HepG2 (cell line): ENCODE measurements around the gene MTHFD1L. TPM values are rescaled to one million over a fixed set of nuclear protein-coding genes. Genes with fewer than 3 reads are reported as not detected.

Experiments used
- ATAC-seq: fragments of 200-7000 bp; cut with Tn5 transposase; 3 replicates; pipeline ENCODE4 v1.9.1; 2020; ENCODE audit warnings: mild to moderate bottlenecking, moderate library complexity
- BruUV-seq: library from RNA; stranded (reverse); fragments of 400-500 nt; replicated peaks from 2 replicates; lab custom pipeline; 2021; lab: Mats Ljungman, UMichigan
- CTCF ChIA-PET: fragments of 300-600 bp; formaldehyde crosslinking; extraction: SDS; loops from one replicate; lab custom pipeline; 2021; ENCODE audit warnings: low total read pairs, inconsistent platforms, low intra/inter-chr PET ratio; lab: Yijun Ruan, JAX
- POLR2A ChIA-PET: fragments of 350-600 bp; sonication (Branson Sonifier 250); formaldehyde crosslinking; loops from one replicate; lab custom pipeline; 2020; ENCODE audit warnings: antibody characterized with exemption, inconsistent platforms; lab: Yijun Ruan, JAX
- DNase-seq: peaks from one replicate; pipeline ENCODE4 v3.0.0-alpha.2; 2015; ENCODE audit warnings: low spot score
- FAIRE-seq: peaks from 3 replicates; lab custom pipeline; 2011; peaks lifted over from hg19 to GRCh38; lab: Jason Lieb, UNC
- H2AFZ ChIP-seq: one replicate; pipeline ENCODE4 v1.6.1; 2011; ENCODE audit warnings: low read length, inconsistent platforms
- H3K27ac ChIP-seq: fragments of 300-600 bp; 3 replicates; pipeline ENCODE4 v1.8.0; 2011; ENCODE audit warnings: mixed run types, mild to moderate bottlenecking, mixed read lengths, low read length, inconsistent platforms; ENCODE audit not compliant: insufficient read depth; ENCODE audit errors: extremely low read length
- H3K27me3 ChIP-seq, 2 experiments: fragments of 200-600 bp in 1 of 2; 2 replicates in 1 of 2; 3 replicates in 1 of 2; pipeline versions ENCODE4 v1.6.0 to v1.8.0; 2011; ENCODE audit warnings: low read length in 2 of 2, mild to moderate bottlenecking in 2 of 2, moderate library complexity in 2 of 2, inconsistent platforms in 1 of 2; ENCODE audit not compliant: insufficient read depth in 2 of 2, control insufficient read depth in 1 of 2
- H3K36me3 ChIP-seq, 2 experiments: fragments of 200-600 bp in 1 of 2; replicated peaks in 1 of 2; 2 replicates in 1 of 2; 3 replicates in 1 of 2; pipeline versions ENCODE4 v1.5.1 to v1.8.0; 2011; ENCODE audit warnings: low read length in 2 of 2, inconsistent platforms in 1 of 2; ENCODE audit not compliant: insufficient read depth in 2 of 2, control insufficient read depth in 1 of 2
- H3K4me1 ChIP-seq: 2 replicates; pipeline ENCODE4 v1.5.1; 2012; ENCODE audit warnings: low read length, inconsistent platforms; ENCODE audit not compliant: insufficient read depth
- H3K4me2 ChIP-seq: 2 replicates; pipeline ENCODE4 v1.6.0; 2011; ENCODE audit warnings: low read depth, low read length, inconsistent platforms
- H3K4me3 ChIP-seq, 3 experiments: fragments of 200-600 bp in 1 of 3; sonication (generic), shearing (Covaris generic) in 1 of 3; replicated peaks in 1 of 3; 2 replicates each; pipeline ENCODE4 v1.5.1; 2011 to 2016; ENCODE audit warnings: low read length in 3 of 3, inconsistent platforms in 2 of 3, low read depth in 2 of 3, mild to moderate bottlenecking in 2 of 3, control low read depth in 1 of 3, mixed read lengths in 1 of 3; ENCODE audit not compliant: insufficient read depth in 1 of 3
- H3K79me2 ChIP-seq: one replicate; pipeline ENCODE4 v1.6.1; 2011; ENCODE audit warnings: low read length, inconsistent platforms; ENCODE audit not compliant: insufficient read depth
- H3K9ac ChIP-seq: 2 replicates; pipeline ENCODE4 v1.6.0; 2011; ENCODE audit warnings: mild to moderate bottlenecking, low read depth, low read length, inconsistent platforms; ENCODE audit not compliant: insufficient read depth
- H3K9me3 ChIP-seq: 2 replicates; pipeline ENCODE4 v1.5.1; 2012; ENCODE audit warnings: mild to moderate bottlenecking, low read length
- H4K20me1 ChIP-seq: 2 replicates; pipeline ENCODE4 v1.6.0; 2011; ENCODE audit warnings: inconsistent platforms, mild to moderate bottlenecking, low read length, moderate library complexity; ENCODE audit not compliant: insufficient read depth
- ZBTB8A ChIP-seq: sonication (generic); formaldehyde crosslinking; IDR thresholded peaks from 2 replicates; pipeline ENCODE4 v1.4.0; 2020; ENCODE audit warnings: mild to moderate bottlenecking, low read depth, missing genetic modification reagents, borderline replicate concordance
- ZNF451 ChIP-seq: sonication (generic); formaldehyde crosslinking; IDR thresholded peaks from 2 replicates; pipeline ENCODE4 v1.5.0; 2020; ENCODE audit warnings: mild to moderate bottlenecking, missing genetic modification reagents
- ZNF883 ChIP-seq: sonication (generic); formaldehyde crosslinking; IDR thresholded peaks from 2 replicates; pipeline ENCODE4 v1.5.1; 2020; ENCODE audit warnings: mild to moderate bottlenecking, missing genetic modification reagents; ENCODE audit errors: not compliant biosample characterization
- WGBS: methylation state at CpG from one replicate; pipeline ENCODE4 v1.1.6; 2017; ENCODE audit warnings: low lambda C conversion rate; 5-methylcytosine and 5-hydroxymethylcytosine counted together
- in situ Hi-C: cut with HindIII; loops from 2 replicates; pipeline ENCODE4 v1.10.0; 2017; ENCODE audit warnings: low pct_unique_long_range_greater_than_20kb; ENCODE audit not compliant: extremely low pct_ligation_motif_present
- intact Hi-C: fragments of 100-400 bp; cut with micrococcal nuclease; formaldehyde crosslinking; loops from one replicate; pipeline ENCODE4 v1.10.0; 2022; ENCODE audit not compliant: unreplicated experiment
- polyA plus RNA-seq, 8 experiments: library from polyadenylated mRNA; depleted of rRNA in 3 of 8; stranded (reverse) in 7 of 8; unstranded in 1 of 8; fragments of >200 nt; fragmentation: Illumina TruSeq in 4 of 8; extraction: Trizol in 4 of 8; gene quantifications; 2 replicates each; pipeline versions ENCODE4 v1.2.1 to v1.2.3, GENCODE V29; 2011 to 2016; ENCODE audit warnings: low read depth in 4 of 8, missing spikeins in 1 of 8, mixed read lengths in 1 of 8; ENCODE audit not compliant: insufficient read depth in 1 of 8
- total RNA-seq, 5 experiments: library from RNA; depleted of rRNA; stranded (reverse); fragments of >200 nt; fragmentation: Illumina TruSeq; extraction: Trizol; gene quantifications; 2 replicates each; pipeline ENCODE4 v1.2.3, GENCODE V29; 2016; ENCODE audit warnings: low read depth in 1 of 5
- TF ChIP-seq, protein P1 (sequence below): sonication (generic); formaldehyde crosslinking; IDR thresholded peaks from 2 replicates; pipeline ENCODE4 v1.4.0; 2020; ENCODE audit warnings: missing genetic modification reagents, borderline replicate concordance

Gene MTHFD1L
- total and polyA plus RNA-seq, 2 of the 13 experiments (the other 11 are each of a cell fraction or from before 2014, with no cell fraction given): 24.0 to 39.6 TPM

DNA sequence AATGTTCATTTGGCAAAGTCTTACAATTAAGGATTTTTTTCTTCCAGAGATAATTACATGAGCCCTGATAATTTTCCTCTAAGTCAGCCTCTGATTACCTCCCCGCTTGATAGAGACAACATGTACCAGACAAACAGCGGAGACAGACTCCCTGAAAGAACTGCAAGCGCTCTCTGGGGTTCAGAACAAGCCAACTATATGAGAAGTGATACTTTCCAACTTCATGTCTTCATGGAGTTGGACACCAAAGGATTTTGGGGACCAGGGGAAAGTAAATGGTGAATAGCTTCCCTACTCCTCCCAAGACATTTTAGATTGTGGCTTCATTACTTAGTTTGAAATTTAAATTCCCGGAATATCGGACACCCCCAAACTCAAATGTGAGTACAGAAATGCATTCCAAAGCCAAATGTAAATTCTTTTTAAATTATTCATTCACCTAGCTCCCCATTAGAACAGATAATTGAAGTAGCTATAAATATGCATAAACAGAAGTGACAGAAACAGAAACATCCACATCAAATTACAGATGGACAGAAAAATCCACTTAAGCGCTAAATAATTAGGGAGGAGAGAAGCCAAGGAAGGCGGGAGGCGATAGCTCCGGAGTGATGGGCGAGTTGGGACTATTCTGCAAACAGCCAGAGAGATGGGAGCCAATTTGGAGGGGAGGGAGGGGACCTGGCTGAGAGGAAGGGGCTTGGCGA lies 244.5 kb downstream of the MTHFD1L start:
- no peaks in the 10 kb centered on the region for H3K79me2 ChIP-seq
- no peaks in the 10 kb centered on the region for H3K27me3 ChIP-seq
- ChIA-PET CTCF (no interaction called here), POLR2A (no interaction called here)
- intact Hi-C loops: no loop called here
- in situ Hi-C loops: no loop called here
- H3K4me3 ChIP-seq: no peak overlapping the region
- H3K4me2 ChIP-seq: no peak overlapping the region
- H3K9me3 ChIP-seq: no peaks in the 10 kb centered on the region
- BruUV-seq: no TSS peak
- FAIRE-seq (no peak), DNase-seq (no peak), ATAC-seq (no peak)
- no peak overlapping the region for H3K9ac ChIP-seq
- 96% methylated on average over 11 of the region's 11 CpGs for WGBS
- H3K27ac ChIP-seq: no peak overlapping the region
- TF ChIP-seq ZBTB8A: no peak
- TF ChIP-seq ZNF883 (CRISPR knock-in tag): no peak
- TF ChIP-seq, protein P1, sequence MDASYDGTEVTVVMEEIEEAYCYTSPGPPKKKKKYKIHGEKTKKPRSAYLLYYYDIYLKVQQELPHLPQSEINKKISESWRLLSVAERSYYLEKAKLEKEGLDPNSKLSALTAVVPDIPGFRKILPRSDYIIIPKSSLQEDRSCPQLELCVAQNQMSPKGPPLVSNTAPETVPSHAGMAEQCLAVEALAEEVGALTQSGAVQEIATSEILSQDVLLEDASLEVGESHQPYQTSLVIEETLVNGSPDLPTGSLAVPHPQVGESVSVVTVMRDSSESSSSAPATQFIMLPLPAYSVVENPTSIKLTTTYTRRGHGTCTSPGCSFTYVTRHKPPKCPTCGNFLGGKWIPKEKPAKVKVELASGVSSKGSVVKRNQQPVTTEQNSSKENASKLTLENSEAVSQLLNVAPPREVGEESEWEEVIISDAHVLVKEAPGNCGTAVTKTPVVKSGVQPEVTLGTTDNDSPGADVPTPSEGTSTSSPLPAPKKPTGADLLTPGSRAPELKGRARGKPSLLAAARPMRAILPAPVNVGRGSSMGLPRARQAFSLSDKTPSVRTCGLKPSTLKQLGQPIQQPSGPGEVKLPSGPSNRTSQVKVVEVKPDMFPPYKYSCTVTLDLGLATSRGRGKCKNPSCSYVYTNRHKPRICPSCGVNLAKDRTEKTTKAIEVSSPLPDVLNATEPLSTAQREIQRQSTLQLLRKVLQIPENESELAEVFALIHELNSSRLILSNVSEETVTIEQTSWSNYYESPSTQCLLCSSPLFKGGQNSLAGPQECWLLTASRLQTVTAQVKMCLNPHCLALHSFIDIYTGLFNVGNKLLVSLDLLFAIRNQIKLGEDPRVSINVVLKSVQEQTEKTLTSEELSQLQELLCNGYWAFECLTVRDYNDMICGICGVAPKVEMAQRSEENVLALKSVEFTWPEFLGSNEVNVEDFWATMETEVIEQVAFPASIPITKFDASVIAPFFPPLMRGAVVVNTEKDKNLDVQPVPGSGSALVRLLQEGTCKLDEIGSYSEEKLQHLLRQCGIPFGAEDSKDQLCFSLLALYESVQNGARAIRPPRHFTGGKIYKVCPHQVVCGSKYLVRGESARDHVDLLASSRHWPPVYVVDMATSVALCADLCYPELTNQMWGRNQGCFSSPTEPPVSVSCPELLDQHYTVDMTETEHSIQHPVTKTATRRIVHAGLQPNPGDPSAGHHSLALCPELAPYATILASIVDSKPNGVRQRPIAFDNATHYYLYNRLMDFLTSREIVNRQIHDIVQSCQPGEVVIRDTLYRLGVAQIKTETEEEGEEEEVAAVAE: no peak
- TF ChIP-seq ZNF451 (CRISPR knock-in tag): no peak
- H2AFZ ChIP-seq: no peak overlapping the region
- H3K4me1 ChIP-seq: peaks cover 41% of the 10 kb centered on the region
- H4K20me1 ChIP-seq: no peaks in the 10 kb centered on the region
- no peaks in the 10 kb centered on the region for H3K36me3 ChIP-seq
